Nephron (organoid): Measurements from ENCODE around the gene MSI2.

Source experiments
- H3K27ac Mint-ChIP-seq, 3 experiments: 2 replicates each; pipeline ENCODE4 v1.8.0; 2020; ENCODE audit warnings: mixed read lengths in 3 of 3, mild to moderate bottlenecking in 2 of 3, moderate library complexity in 1 of 3
- H3K27me3 Mint-ChIP-seq: 2 replicates; pipeline ENCODE4 v1.8.0; 2021; ENCODE audit warnings: low read depth, mild to moderate bottlenecking, moderate library complexity, mixed read lengths
- H3K36me3 Mint-ChIP-seq: 2 replicates; pipeline ENCODE4 v1.8.0; 2020; ENCODE audit warnings: low read depth, mixed read lengths
- H3K4me1 Mint-ChIP-seq: 2 replicates; pipeline ENCODE4 v1.8.0; 2020; ENCODE audit warnings: mixed read lengths
- H3K4me3 Mint-ChIP-seq, 3 experiments: 2 replicates each; pipeline ENCODE4 v1.8.0; 2020; ENCODE audit warnings: mild to moderate bottlenecking in 3 of 3, mixed read lengths in 3 of 3, moderate library complexity in 2 of 3
- H3K9me3 Mint-ChIP-seq: 2 replicates; pipeline ENCODE4 v1.8.0; 2020; ENCODE audit warnings: mixed read lengths
- TF ChIP-seq, protein P1 (sequence below), 3 experiments: fragments of 200-600 bp; sonication (generic); IDR thresholded peaks; one replicate each; pipeline ENCODE4 v1.5.0; 2021; ENCODE audit warnings: antibody characterized with exemption in 3 of 3; ENCODE audit not compliant: unreplicated experiment in 3 of 3

MSI2 gene

GRCh38 chr17:57662041-57662440 is 405.7 kb downstream of the MSI2 start:
- Mint-ChIP-seq H3K4me1 (peaks cover 61% of the 10 kb centered on the region), H3K4me3 (peak overlapping the region in 1 of 3 experiments; percentile 37), H3K27ac (peak overlapping the region; percentile 88 to 96 (median 94)), H3K36me3 (peaks cover 18% of the 10 kb centered on the region), H3K9me3 (no peaks in the 10 kb centered on the region), H3K27me3 (peaks cover 10% of the 10 kb centered on the region)
- TF ChIP-seq, protein P1, sequence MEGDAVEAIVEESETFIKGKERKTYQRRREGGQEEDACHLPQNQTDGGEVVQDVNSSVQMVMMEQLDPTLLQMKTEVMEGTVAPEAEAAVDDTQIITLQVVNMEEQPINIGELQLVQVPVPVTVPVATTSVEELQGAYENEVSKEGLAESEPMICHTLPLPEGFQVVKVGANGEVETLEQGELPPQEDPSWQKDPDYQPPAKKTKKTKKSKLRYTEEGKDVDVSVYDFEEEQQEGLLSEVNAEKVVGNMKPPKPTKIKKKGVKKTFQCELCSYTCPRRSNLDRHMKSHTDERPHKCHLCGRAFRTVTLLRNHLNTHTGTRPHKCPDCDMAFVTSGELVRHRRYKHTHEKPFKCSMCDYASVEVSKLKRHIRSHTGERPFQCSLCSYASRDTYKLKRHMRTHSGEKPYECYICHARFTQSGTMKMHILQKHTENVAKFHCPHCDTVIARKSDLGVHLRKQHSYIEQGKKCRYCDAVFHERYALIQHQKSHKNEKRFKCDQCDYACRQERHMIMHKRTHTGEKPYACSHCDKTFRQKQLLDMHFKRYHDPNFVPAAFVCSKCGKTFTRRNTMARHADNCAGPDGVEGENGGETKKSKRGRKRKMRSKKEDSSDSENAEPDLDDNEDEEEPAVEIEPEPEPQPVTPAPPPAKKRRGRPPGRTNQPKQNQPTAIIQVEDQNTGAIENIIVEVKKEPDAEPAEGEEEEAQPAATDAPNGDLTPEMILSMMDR (IDR thresholded peaks at IDR 0.05; ENCODE audit: unreplicated experiment in 3 of 3) = no peak

DNA sequence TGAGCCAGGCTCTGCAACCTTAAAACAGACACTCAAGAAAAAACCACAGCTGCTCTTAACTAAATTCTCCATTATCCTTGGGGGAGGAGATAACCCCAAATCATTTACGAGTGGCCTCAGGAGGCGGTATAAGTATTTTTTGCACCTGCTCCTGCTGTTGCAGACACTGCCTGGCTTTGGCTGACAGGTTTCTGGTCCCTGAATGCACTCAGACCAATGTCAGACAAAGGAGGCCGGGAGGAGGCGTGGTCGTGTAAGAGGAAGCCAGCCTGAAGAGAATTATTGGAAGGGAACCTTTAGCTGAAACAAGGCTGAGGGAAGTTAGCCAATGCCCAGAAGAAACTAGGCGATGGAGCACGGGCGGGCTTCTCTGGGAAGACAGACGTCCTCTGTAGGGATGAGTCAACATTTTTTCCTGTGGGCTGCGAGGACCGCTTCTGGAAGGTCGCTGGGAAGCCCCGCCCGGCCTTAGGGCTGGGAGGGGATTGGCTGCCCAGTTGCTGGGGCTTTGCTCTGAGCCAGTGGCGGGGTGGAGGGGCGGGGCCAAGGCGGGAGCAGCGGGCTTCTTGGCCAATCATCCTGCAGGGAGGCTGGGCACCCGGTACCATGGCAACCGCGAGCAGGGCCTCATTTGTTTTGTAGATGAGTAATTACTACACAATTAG is 406.5 kb downstream of the MSI2 start:
- peaks cover 61% of the 10 kb centered on the region for H3K4me1 Mint-ChIP-seq
- TF ChIP-seq, protein P1 (IDR thresholded peaks at IDR 0.05; ENCODE audit: unreplicated experiment in 3 of 3) = peak in 1 of 3 experiments; percentile 7
- H3K27ac Mint-ChIP-seq = peak overlapping the region; percentile 88 to 96 (median 94)
- peaks cover 7% of the 10 kb centered on the region for H3K27me3 Mint-ChIP-seq
- H3K9me3 Mint-ChIP-seq = no peaks in the 10 kb centered on the region
- H3K36me3 Mint-ChIP-seq = peaks cover 11% of the 10 kb centered on the region
- H3K4me3 Mint-ChIP-seq = peak overlapping the region; percentile 74 to 81 (median 78)

- H3K4me1 Mint-ChIP-seq = peaks cover 65% of the 10 kb centered on the region
- peaks cover 7% of the 10 kb centered on the region for H3K27me3 Mint-ChIP-seq
- H3K9me3 Mint-ChIP-seq = no peaks in the 10 kb centered on the region
- TF ChIP-seq, protein P1 (IDR thresholded peaks at IDR 0.05; ENCODE audit: unreplicated experiment in 3 of 3) = no peak
- peak overlapping the region; percentile 83 to 94 (median 88) for H3K27ac Mint-ChIP-seq
- H3K36me3 Mint-ChIP-seq = peaks cover 10% of the 10 kb centered on the region
- H3K4me3 Mint-ChIP-seq = peak overlapping the region; percentile 74 to 81 (median 78)
Observed at GRCh38 chr17:57663326-57664070, 407.2 kb downstream of the MSI2 start.

GRCh38 chr17:57665128-57665527 is 408.8 kb downstream of the MSI2 start:
- Mint-ChIP-seq H3K36me3 (peaks cover 8% of the 10 kb centered on the region), H3K4me1 (peaks cover 75% of the 10 kb centered on the region), H3K27me3 (peaks cover 8% of the 10 kb centered on the region), H3K4me3 (no peak overlapping the region), H3K9me3 (no peaks in the 10 kb centered on the region), H3K27ac (peak overlapping the region; percentile 80 to 88 (median 83))
- TF ChIP-seq, protein P1 (IDR thresholded peaks at IDR 0.05; ENCODE audit: unreplicated experiment in 3 of 3) = no peak

- H3K27me3 Mint-ChIP-seq = peaks cover 13% of the 10 kb centered on the region
- peaks cover 3% of the 10 kb centered on the region for H3K36me3 Mint-ChIP-seq
- no peaks in the 10 kb centered on the region for H3K9me3 Mint-ChIP-seq
- TF ChIP-seq, protein P1 (IDR thresholded peaks at IDR 0.05; ENCODE audit: unreplicated experiment in 3 of 3) = no peak
- peak overlapping the region in 2 of 3 experiments; percentile 54 to 90 for H3K27ac Mint-ChIP-seq
- no peak overlapping the region for H3K4me3 Mint-ChIP-seq
- peaks cover 69% of the 10 kb centered on the region for H3K4me1 Mint-ChIP-seq
Observed at GRCh38 chr17:57665696-57666095, 409.4 kb downstream of the MSI2 start.
